SW480 (cell line): ENCODE measurements around the gene FNDC5.
"Not testable (repeated sequence)": the region's sequence is repeated elsewhere in the genome, so short reads cannot be mapped to it uniquely, and the experiment has no call there.

Experiments
- DNase-seq: peaks from one replicate; pipeline ENCODE4 v3.0.0-alpha.2; 2016; ENCODE audit warnings: low spot score

The FNDC5 gene

DNA sequence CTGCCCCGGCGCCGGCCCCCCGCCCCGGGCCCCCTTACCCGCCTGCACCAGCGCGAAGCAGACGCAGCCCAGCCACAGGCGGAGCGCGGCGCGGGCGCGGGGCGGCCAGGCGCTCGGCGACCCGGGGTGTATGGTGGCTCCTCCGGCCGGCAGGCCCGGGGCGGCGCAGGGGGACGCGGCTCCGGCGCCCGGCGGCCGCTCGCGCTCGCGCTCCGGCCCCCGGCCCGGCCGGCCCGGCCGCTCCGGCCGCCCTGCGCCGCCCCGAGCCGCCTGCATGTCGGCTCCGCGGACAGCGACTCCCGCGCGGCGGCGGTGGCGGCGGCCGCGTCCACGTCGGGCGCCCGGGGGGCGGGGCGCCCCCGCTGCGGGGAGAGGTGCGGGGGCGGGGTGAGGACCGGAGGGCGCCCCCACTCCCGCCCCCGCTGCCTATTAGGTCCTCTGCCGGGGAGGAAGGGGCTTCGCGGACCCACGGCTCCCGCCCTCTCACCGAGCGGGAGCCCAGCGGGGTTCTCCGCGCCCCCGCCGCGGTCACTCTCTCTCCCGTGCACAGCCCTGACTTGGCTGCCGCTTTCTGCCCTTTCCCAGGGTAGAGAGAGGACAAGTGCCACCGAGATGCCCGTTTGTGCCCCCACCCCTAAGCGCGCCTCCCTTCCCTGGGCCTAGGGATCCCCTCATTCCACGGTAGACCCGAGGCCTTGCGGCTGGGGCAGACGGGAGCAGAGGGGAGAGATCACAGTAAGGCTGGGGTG lies at the start of gene FNDC5:
TSS of gene FNDC5 (minus strand) at position 298 of the 749 bp plus-strand sequence.
- DNase-seq, result no peak

- DNase-seq, result peak; percentile 17
Measured at GRCh38 chr1:32919811-32920733, 49.4 kb upstream of the FNDC5 start.

- DNase-seq, result no peak
Measured at GRCh38 chr1:32918179-32918578, 47.5 kb upstream of the FNDC5 start.

DNA sequence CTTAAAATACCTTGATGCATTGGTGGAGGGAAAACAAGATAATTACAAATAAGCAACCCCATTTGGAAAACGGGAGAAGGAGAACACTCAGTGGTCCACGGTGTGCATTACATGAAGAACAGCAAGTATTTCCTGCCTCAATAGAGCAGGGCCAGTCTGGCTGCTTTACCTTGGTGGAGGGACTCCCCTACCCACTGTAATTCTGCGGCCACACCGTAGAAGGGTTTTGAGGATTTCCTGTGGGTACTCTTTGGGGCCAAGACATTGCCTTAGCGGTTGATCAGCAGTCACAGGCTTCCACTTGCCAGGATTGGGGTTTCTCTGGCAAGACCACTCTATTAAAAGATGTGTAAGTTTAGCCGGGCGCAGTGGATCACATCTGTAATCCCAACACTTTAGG lies 46.8 kb upstream of the FNDC5 start:
- DNase-seq, result no peak

- DNase-seq, result no peak
Measured at GRCh38 chr1:32915766-32916706, 45.3 kb upstream of the FNDC5 start.

- no peak for DNase-seq
Measured at GRCh38 chr1:32910319-32910718, 39.6 kb upstream of the FNDC5 start.

DNA sequence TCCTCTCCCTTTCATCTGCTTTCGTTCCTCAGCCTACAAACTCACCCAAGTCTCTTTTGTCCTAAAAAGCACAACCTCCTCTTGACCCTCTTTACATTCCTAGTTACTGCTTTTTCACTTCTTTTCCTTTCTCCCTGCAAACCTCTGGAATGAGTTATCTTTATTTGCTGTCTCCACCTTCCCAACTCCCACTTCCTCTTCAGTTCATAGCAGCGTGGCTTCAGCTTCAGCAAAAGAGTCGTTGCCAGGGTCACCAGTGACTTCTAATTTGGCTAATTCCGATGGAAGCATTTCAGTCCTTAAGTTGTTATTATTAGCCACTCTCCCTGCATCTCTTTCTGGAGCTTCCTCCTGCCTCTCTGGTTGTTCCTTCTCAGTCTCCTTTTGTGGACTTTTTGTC lies 36.7 kb upstream of the FNDC5 start:
- no peak for DNase-seq

DNA sequence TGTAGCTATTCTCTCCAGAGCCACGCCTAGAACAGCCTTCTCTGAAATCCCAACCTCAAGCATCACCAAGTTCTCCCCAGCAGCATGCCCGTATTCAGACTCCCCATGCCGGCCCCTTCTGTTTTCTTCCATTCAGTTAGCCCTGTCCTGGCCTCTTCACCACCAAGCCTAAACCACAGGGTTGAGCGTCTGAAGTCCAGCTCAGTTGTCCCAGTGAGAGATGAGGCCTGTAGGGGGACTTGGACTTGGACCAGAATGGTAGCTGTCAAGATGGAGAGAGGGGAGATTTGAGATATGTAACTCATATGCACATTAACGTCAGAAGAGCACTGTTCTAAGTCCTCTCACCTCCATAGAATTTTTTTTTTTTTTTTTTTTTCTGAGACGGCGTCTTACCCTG lies 35.9 kb upstream of the FNDC5 start:
- no peak for DNase-seq

- not testable (repeated sequence) for DNase-seq
Measured at GRCh38 chr1:32905588-32905987, 34.9 kb upstream of the FNDC5 start.

GRCh38 chr1:32904797-32905196 lies 34.1 kb upstream of the FNDC5 start:
- DNase-seq, result no peak

GRCh38 chr1:32903991-32904785 lies 33.5 kb upstream of the FNDC5 start:
- no peak for DNase-seq

DNA sequence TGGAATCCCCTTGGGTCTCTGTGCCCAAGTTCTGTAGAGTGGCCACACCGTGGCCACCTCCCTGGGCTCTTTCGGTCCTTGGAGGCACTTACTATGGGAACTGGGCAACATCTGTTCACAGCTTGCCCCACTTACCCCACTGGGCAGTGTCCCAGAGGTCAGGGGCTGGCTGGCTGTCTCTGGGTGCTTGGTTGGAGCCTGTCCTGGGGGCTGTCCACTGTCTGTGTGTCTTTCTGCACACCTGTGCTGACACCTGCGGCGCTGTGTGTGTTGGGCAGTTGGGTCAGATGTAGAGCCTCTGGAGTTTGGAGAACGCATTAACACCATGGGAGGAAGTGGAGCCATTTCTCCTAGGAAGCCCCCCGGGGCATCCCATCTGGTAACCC lies 31.8 kb upstream of the FNDC5 start:
- DNase-seq, result no peak

GRCh38 chr1:32901823-32902534 lies 31.3 kb upstream of the FNDC5 start:
- DNase-seq, result no peak

GRCh38 chr1:32900956-32901822 lies 30.5 kb upstream of the FNDC5 start, which contains the start of gene TMEM54:
Gene TMEM54, minus strand, starts transcription at chr1:32901389. Its CDS starts 151 bp downstream, at chr1:32901238.
- no peak for DNase-seq

- no peak for DNase-seq
Measured at GRCh38 chr1:32900371-32900955, 29.8 kb upstream of the FNDC5 start.

GRCh38 chr1:32899586-32900296 lies 29.0 kb upstream of the FNDC5 start:
- DNase-seq, result no peak

- no peak for DNase-seq
Measured at GRCh38 chr1:32898958-32899357, 28.2 kb upstream of the FNDC5 start.

- DNase-seq, result no peak
Measured at GRCh38 chr1:32898056-32898455, 27.3 kb upstream of the FNDC5 start.
